Thyroid gland (tissue), 4 donors: ENCODE results near the gene UBE2F. TPM values are rescaled to one million over a fixed set of nuclear protein-coding genes. Genes with fewer than 3 reads are reported as not detected.

Source experiments
- DNase-seq, 2 donors: peaks; one replicate each; pipeline ENCODE4 v3.0.0-alpha.2; 2019
- H3K27ac ChIP-seq, 3 donors: fragments of 200-600 bp; sonication (generic); 1 replicate in 2 of 3; 2 replicates in 1 of 3; pipeline ENCODE4 v1.5.1; 2016 to 2019; ENCODE audit warnings: mild to moderate bottlenecking in 1 of 3, moderate library complexity in 1 of 3
- H3K27me3 ChIP-seq: fragments of 200-600 bp; sonication (generic); one replicate; pipeline ENCODE4 v1.5.1; 2019
- H3K36me3 ChIP-seq, 2 donors: fragments of 200-600 bp; sonication (generic); one replicate each; pipeline ENCODE4 v1.5.1; 2016 to 2019
- H3K4me1 ChIP-seq, 2 donors: fragments of 200-600 bp; sonication (generic); one replicate each; pipeline ENCODE4 v1.5.1; 2017 to 2019
- H3K4me3 ChIP-seq, 3 donors: fragments of 200-600 bp; sonication (generic); replicated peaks in 1 of 3; 1 replicate in 2 of 3; 2 replicates in 1 of 3; pipeline ENCODE4 v1.5.1; 2016; ENCODE audit warnings: mild to moderate bottlenecking in 1 of 3
- H3K9me3 ChIP-seq: fragments of 200-600 bp; sonication (generic); one replicate; pipeline ENCODE4 v1.5.1; 2017
- POLR2A ChIP-seq, 2 donors: fragments of 450-650 bp; IDR thresholded peaks; one replicate each; pipeline ENCODE4 v1.6.1; 2017; ENCODE audit warnings: antibody characterized with exemption in 2 of 2, mild to moderate bottlenecking in 2 of 2, moderate library complexity in 1 of 2
- WGBS, 2 donors: methylation state at CpG; one replicate each; pipeline ENCODE4 v1.1.5; 2017; 5-methylcytosine and 5-hydroxymethylcytosine counted together
- intact Hi-C: fragments of 100-400 bp; cut with DNase I; formaldehyde crosslinking; loops from one replicate; pipeline ENCODE4 v1.15.1; 2023
- total RNA-seq, 4 donors: library from RNA; depleted of rRNA; stranded (reverse); fragments of >200 nt; gene quantifications; one replicate each; pipeline ENCODE4 v1.2.3, GENCODE V29; 2016
- TF ChIP-seq, protein P1 (sequence below), 6 experiments: fragments of 200-600 bp in 3 of 6; fragments of 450-650 bp in 3 of 6; sonication (generic) in 3 of 6; IDR thresholded peaks; one replicate each; pipeline ENCODE4 v1.5.1; 2016 to 2019; ENCODE audit warnings: antibody characterized with exemption in 6 of 6, mild to moderate bottlenecking in 2 of 6, inconsistent platforms in 1 of 6, moderate library complexity in 1 of 6

The UBE2F gene
- total RNA-seq, 4 donors from 2014 or later, result 79.8 to 134 (median 122) TPM

DNA sequence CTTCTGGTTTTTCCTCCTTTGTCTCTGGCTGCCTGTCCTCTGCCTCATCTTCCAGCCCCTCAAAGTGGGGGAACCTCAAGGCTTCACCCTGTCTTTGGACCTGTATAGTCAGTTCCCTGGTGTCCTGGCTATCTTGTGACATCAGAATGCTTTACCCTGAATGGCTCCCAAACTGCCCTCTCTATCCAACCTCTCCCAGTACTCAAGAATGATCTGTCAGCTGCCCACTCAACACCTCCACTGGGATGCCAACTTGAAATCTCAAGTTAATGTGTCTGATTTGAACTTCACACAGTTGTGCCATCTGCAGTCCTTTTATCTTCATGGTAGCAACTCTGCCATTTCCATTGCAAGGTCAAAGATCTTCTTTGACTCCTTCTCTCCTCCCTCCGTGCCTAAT lies 43.8 kb downstream of the UBE2F start:
- no peak for DNase-seq
- WGBS, 2 donors, result 95 to 100% methylated on average over 1 of the region's 1 CpG
- Histone ChIP-seq H3K36me3 (no peaks in the 10 kb centered on the region), H3K27ac (no peak overlapping the region), H3K4me3 (no peak overlapping the region), H3K4me1 (peaks cover 28 to 33% of the 10 kb centered on the region in 2 donors), H3K27me3 (no peaks in the 10 kb centered on the region), H3K9me3 (no peaks in the 10 kb centered on the region)
- intact Hi-C loops, result no loop called here
- TF ChIP-seq, protein P1, sequence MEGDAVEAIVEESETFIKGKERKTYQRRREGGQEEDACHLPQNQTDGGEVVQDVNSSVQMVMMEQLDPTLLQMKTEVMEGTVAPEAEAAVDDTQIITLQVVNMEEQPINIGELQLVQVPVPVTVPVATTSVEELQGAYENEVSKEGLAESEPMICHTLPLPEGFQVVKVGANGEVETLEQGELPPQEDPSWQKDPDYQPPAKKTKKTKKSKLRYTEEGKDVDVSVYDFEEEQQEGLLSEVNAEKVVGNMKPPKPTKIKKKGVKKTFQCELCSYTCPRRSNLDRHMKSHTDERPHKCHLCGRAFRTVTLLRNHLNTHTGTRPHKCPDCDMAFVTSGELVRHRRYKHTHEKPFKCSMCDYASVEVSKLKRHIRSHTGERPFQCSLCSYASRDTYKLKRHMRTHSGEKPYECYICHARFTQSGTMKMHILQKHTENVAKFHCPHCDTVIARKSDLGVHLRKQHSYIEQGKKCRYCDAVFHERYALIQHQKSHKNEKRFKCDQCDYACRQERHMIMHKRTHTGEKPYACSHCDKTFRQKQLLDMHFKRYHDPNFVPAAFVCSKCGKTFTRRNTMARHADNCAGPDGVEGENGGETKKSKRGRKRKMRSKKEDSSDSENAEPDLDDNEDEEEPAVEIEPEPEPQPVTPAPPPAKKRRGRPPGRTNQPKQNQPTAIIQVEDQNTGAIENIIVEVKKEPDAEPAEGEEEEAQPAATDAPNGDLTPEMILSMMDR (IDR thresholded peaks at IDR 0.05), result no peak

DNA sequence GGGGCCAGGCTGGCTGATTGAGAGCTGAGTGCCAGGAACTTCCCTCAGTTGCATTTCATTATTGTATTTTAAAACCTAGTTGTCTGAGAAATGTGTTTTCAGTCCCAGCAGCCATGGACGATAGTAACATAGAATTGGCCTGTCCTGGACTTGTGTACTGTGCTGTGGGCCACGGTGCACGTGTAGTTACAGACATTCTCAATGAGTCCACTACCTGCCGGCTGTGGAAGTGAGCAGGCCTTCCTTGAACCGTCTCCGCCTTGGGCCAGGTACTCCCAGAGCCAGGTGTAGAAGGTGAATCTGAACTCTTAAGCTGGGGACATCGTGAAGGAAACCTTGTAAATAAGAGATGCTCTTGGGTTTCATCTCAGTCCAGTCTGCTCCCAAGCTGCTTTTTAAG lies 47.0 kb downstream of the UBE2F start:
- Histone ChIP-seq H3K4me3 (no peak overlapping the region), H3K27me3 (no peaks in the 10 kb centered on the region), H3K4me1 (peaks cover 53 to 57% of the 10 kb centered on the region in 2 donors), H3K27ac (peak overlapping the region; percentile 88 to 90 (median 90)), H3K36me3 (no peaks in the 10 kb centered on the region), H3K9me3 (no peaks in the 10 kb centered on the region)
- DNase-seq, result no peak
- WGBS, 2 donors, result 93 to 96% methylated on average over 7 of the region's 7 CpGs
- TF ChIP-seq, protein P1 (IDR thresholded peaks at IDR 0.05), result no peak
- TF ChIP-seq POLR2A (IDR thresholded peaks at IDR 0.05), result no peak
- intact Hi-C loops, result no loop called here

DNA sequence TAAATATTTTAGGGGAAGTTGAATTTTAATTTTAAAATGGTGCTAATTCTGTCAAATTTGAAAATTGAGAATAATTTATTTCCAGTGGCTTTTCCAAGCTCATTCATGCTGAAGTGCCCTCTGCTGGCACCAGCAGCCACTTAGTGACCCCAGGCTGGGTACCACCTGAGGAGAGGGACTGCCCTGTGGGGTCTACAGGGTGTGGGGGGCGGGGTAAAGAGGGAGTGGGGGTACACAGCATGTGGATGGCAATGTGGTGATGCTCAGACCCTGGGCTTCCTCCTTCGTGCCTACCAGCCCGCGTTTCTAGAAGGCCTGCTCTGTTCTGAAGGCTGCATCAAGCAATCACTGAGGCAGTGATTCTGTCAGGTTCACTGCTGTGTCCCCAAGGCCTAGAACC lies 48.9 kb downstream of the UBE2F start:
- no peak for DNase-seq
- Histone ChIP-seq H3K4me1 (peaks cover 46 to 60% of the 10 kb centered on the region in 2 donors), H3K27ac (peak overlapping the region; percentile 88 to 90 (median 90)), H3K27me3 (no peaks in the 10 kb centered on the region), H3K36me3 (no peaks in the 10 kb centered on the region), H3K4me3 (no peak overlapping the region), H3K9me3 (no peaks in the 10 kb centered on the region)
- intact Hi-C loops, result no loop called here
- 73 to 97% methylated on average over 4 of the region's 4 CpGs for WGBS, 2 donors
- no peak for TF ChIP-seq POLR2A (IDR thresholded peaks at IDR 0.05)
- TF ChIP-seq, protein P1 (IDR thresholded peaks at IDR 0.05), result peak in 2 of 6 experiments; percentile 6

DNA sequence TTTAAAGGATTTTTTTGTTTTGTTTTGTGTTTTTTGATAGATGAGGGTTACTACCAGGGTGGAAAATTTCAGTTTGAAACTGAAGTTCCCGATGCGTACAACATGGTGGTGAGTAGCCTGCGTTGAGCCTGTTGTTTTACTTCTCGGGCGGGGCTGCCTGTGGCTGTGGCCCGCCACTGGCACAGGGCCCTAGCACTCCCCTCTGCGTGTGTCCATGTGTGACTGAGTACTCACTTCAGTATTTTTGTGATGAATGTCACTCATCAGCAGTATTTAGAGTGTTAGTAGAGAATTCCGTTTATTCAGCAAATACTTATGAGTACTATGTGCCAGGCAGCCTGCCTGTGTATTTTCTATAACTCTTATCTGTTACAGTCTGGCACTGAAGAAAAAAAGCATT lies 49.7 kb downstream of the UBE2F start:
- 28 to 34% methylated on average over 8 of the region's 8 CpGs for WGBS, 2 donors
- Histone ChIP-seq H3K27me3 (no peaks in the 10 kb centered on the region), H3K4me3 (no peak overlapping the region), H3K27ac (peak overlapping the region; percentile 88 to 90 (median 90)), H3K4me1 (peaks cover 46 to 60% of the 10 kb centered on the region in 2 donors), H3K36me3 (no peaks in the 10 kb centered on the region), H3K9me3 (no peaks in the 10 kb centered on the region)
- intact Hi-C loops, result no loop called here
- TF ChIP-seq POLR2A (IDR thresholded peaks at IDR 0.05), result peak in 1 of 2 donors; percentile 32
- TF ChIP-seq, protein P1 (IDR thresholded peaks at IDR 0.05), result peak in 1 of 6 experiments; percentile 30
- DNase-seq, result peak; percentile 92

DNA sequence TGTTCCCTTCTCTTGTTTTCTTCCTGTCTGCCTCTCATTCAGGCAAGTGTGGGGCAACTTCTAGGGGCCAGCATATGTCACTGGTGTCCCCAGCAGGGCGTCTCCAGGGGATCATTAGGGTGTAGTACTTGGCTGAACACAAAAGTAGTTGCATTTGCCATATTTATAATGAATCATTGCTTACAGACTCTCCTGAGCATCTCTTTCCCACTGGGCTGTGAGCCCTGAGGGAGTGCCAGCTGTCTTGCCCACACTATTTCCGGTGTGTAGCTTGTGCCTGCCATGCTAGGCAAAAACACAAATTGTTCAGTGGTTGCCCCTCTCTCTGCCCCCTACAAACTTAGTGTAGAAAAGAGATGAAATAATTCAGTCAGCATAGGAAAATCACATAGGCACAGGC lies 53.1 kb downstream of the UBE2F start:
- Histone ChIP-seq H3K27ac (peak overlapping the region in 1 of 3 donors; percentile 61), H3K9me3 (no peaks in the 10 kb centered on the region), H3K4me3 (no peak overlapping the region), H3K4me1 (peaks cover 35 to 50% of the 10 kb centered on the region in 2 donors), H3K27me3 (no peaks in the 10 kb centered on the region), H3K36me3 (no peaks in the 10 kb centered on the region)
- intact Hi-C loops, result no loop called here
- WGBS, 2 donors, result 80 to 84% methylated on average over 2 of the region's 2 CpGs
- TF ChIP-seq, protein P1 (IDR thresholded peaks at IDR 0.05), result no peak
- TF ChIP-seq POLR2A (IDR thresholded peaks at IDR 0.05), result no peak
- no peak for DNase-seq
